Mesendoderm (in vitro differentiated cells): ENCODE data around the gene SYNJ2.

ENCODE experiments used
- DNase-seq: peaks from one replicate; pipeline ENCODE4 v3.0.0; 2013
- H2AK5ac ChIP-seq: 2 replicates; pipeline ENCODE4 v1.6.1; 2013; ENCODE audit warnings: low read length, inconsistent platforms
- H2BK120ac ChIP-seq: 2 replicates; pipeline ENCODE4 v1.6.1; 2013; ENCODE audit warnings: low read depth, mild to moderate bottlenecking, low read length, moderate library complexity, mixed read lengths
- H2BK15ac ChIP-seq: replicated peaks from 2 replicates; pipeline ENCODE4 v1.6.1; 2013; ENCODE audit warnings: low read depth, mild to moderate bottlenecking, moderate library complexity
- H2BK5ac ChIP-seq: 2 replicates; pipeline ENCODE4 v1.6.1; 2013; ENCODE audit warnings: low read length, inconsistent platforms
- H3K18ac ChIP-seq: 2 replicates; pipeline ENCODE4 v1.6.1; 2013; ENCODE audit warnings: mild to moderate bottlenecking, low read length, mixed read lengths
- H3K23ac ChIP-seq: one replicate; pipeline ENCODE4 v1.6.1; 2013; ENCODE audit warnings: low read length
- H3K27ac ChIP-seq: 2 replicates; pipeline ENCODE4 v1.5.1; 2013; ENCODE audit warnings: low read depth, mild to moderate bottlenecking, inconsistent platforms, low read length, moderate library complexity
- H3K27me3 ChIP-seq: 2 replicates; pipeline ENCODE4 v1.6.1; 2013; ENCODE audit warnings: low read length, control low read depth, mild to moderate bottlenecking, inconsistent platforms; ENCODE audit not compliant: insufficient read depth, poor library complexity
- H3K36me3 ChIP-seq: 2 replicates; pipeline ENCODE4 v1.6.1; 2013; ENCODE audit warnings: low read length, inconsistent platforms; ENCODE audit not compliant: control insufficient read depth, insufficient read depth
- H3K4ac ChIP-seq: one replicate; pipeline ENCODE4 v1.6.1; 2013; ENCODE audit warnings: low read depth, mild to moderate bottlenecking, low read length, moderate library complexity
- H3K4me1 ChIP-seq: 2 replicates; pipeline ENCODE4 v1.6.1; 2013; ENCODE audit warnings: low read depth, low read length, inconsistent platforms; ENCODE audit not compliant: control insufficient read depth
- H3K4me2 ChIP-seq: 2 replicates; pipeline ENCODE4 v1.6.1; 2013; ENCODE audit warnings: low read length
- H3K4me3 ChIP-seq: 2 replicates; pipeline ENCODE4 v1.5.1; 2013; ENCODE audit warnings: mild to moderate bottlenecking, low read length
- H3K56ac ChIP-seq: one replicate; pipeline ENCODE4 v1.6.1; 2013; ENCODE audit warnings: low read length
- H3K79me1 ChIP-seq: 2 replicates; pipeline ENCODE4 v1.6.1; 2013; ENCODE audit warnings: low read length, inconsistent platforms
- H3K79me2 ChIP-seq: 2 replicates; pipeline ENCODE4 v1.6.1; 2013; ENCODE audit warnings: mild to moderate bottlenecking, low read length; ENCODE audit not compliant: control insufficient read depth, insufficient read depth
- H3K9ac ChIP-seq: 2 replicates; pipeline ENCODE4 v1.6.1; 2013; ENCODE audit warnings: low read length, inconsistent platforms
- H4K5ac ChIP-seq: one replicate; pipeline ENCODE4 v1.6.1; 2013; ENCODE audit warnings: low read length
- H4K8ac ChIP-seq: one replicate; pipeline ENCODE4 v1.6.1; 2013; ENCODE audit warnings: low read depth, mild to moderate bottlenecking, control low read depth, low read length, moderate library complexity
- WGBS: extraction: QIAGEN DNeasy Blood & Tissue Kit; methylation state at CpG from one replicate; pipeline ENCODE4 v1.1.7; 2013; ENCODE audit warnings: low lambda C conversion rate, missing lambda C conversion rate; ENCODE audit not compliant: insufficient coverage; ENCODE audit errors: extremely low coverage; 5-methylcytosine and 5-hydroxymethylcytosine counted together

Gene SYNJ2

DNA sequence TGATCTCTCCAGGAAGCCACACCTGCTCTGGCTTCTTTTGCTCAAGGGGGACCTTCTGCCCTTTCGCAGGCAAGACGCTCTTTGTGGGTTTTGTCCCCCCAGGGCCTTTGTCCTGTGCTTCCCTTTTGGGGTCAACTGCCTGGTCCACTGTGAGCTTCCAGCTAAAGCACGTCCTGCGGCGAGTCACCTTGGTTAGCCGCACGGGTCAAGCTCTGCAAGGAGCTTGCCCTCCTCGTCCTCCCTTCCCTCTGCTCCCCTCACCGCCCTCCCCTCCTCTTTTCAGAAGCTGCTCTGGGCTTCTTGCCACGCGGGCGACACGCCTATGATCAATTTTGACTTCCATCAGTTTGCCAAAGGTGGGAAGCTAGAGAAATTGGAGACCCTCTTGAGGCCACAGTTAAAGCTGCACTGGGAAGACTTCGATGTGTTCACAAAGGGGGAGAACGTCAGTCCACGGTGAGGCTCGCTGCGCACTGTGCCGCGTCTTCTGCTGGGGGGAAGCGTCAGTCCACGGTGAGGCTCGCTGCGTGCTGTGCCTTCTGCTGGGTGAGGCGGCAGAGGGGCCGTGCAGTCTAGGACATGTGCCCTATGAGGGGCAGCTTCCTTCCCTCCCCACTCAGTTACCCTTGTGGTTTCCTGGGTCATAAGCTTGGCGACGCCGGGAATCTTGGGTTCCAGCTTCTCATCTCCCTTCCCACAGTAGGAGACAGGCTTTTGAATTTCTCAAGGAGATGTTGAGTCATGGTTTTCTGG, 80.2 kb downstream of the SYNJ2 start:
- no peak for DNase-seq
- H2BK120ac ChIP-seq, result no peak overlapping the region
- H4K5ac ChIP-seq, result no peak overlapping the region
- H4K8ac ChIP-seq, result no peak overlapping the region
- no peak overlapping the region for H2AK5ac ChIP-seq
- no CpG with 5 or more reads among the region's 29 CpGs for WGBS
- no peak overlapping the region for H2BK5ac ChIP-seq
- no peak overlapping the region for H3K4me3 ChIP-seq
- H2BK15ac ChIP-seq, result no peak overlapping the region
- no peak overlapping the region for H3K4ac ChIP-seq
- no peaks in the 10 kb centered on the region for H3K27me3 ChIP-seq
- no peaks in the 10 kb centered on the region for H3K79me1 ChIP-seq
- no peaks in the 10 kb centered on the region for H3K79me2 ChIP-seq
- H3K18ac ChIP-seq, result no peak overlapping the region
- H3K27ac ChIP-seq, result no peak overlapping the region
- H3K56ac ChIP-seq, result no peak overlapping the region
- no peaks in the 10 kb centered on the region for H3K4me1 ChIP-seq
- no peak overlapping the region for H3K4me2 ChIP-seq
- no peaks in the 10 kb centered on the region for H3K36me3 ChIP-seq
- H3K23ac ChIP-seq, result no peak overlapping the region
- no peak overlapping the region for H3K9ac ChIP-seq

DNA sequence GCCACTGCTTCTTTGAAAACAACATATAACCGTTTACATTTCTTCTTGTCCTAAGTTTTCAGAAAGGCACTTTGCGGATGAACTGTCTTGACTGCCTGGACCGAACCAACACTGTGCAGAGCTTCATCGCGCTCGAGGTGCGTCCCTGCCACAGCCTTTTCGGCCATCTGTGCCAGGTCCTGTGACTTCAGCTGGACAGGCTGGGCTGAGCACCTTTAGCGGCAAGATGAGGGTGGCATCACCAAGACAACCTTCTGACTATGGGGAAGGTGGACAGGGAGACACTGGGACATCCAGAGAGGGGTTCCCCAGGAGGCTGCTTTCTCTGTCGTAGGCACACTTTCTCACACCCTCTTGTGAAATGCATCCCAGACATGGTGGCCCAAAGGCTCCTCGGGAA, 82.1 kb downstream of the SYNJ2 start:
- Histone ChIP-seq H4K5ac (no peak overlapping the region), H3K4me2 (no peak overlapping the region), H3K36me3 (no peaks in the 10 kb centered on the region), H2BK15ac (no peak overlapping the region), H3K27me3 (no peaks in the 10 kb centered on the region), H3K4ac (no peak overlapping the region), H3K4me3 (no peak overlapping the region), H3K23ac (no peak overlapping the region), H2BK5ac (no peak overlapping the region), H2BK120ac (no peak overlapping the region), H3K4me1 (no peaks in the 10 kb centered on the region), H2AK5ac (no peak overlapping the region), H3K56ac (no peak overlapping the region), H3K18ac (no peak overlapping the region), H3K9ac (no peak overlapping the region), H3K27ac (no peak overlapping the region), H3K79me2 (no peaks in the 10 kb centered on the region), H3K79me1 (no peaks in the 10 kb centered on the region), H4K8ac (no peak overlapping the region)
- no peak for DNase-seq
- WGBS, result no CpG with 5 or more reads among the region's 11 CpGs

DNA sequence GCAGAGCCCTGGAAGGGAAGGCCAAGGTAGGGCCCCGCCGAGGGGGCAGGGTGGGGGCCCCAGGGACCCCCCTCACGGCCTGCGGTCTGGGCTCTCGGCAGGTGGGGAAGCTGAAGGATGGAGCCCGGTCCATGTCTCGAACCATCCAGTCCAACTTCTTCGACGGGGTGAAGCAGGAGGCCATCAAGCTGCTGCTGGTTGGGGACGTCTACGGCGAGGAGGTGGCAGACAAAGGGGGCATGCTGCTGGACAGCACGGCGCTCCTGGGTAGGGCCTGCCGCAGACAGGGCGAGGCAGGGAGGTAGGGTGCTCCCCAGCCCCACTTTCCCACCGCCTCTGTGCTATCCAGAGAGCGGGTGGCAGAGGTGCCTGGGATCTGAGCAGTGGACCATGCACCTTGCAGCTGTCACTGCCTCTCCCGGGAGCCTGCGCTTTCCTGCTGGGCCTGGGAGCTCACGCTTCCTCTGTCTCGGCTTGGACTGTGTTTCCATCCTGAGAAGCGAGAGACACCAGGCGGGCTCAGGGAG, 83.1 kb downstream of the SYNJ2 start:
- Histone ChIP-seq H3K9ac (no peak overlapping the region), H3K79me2 (no peaks in the 10 kb centered on the region), H2BK120ac (no peak overlapping the region), H2AK5ac (no peak overlapping the region), H3K4me1 (no peaks in the 10 kb centered on the region), H4K5ac (no peak overlapping the region), H4K8ac (no peak overlapping the region), H3K27me3 (no peaks in the 10 kb centered on the region), H3K56ac (no peak overlapping the region), H3K4ac (no peak overlapping the region), H3K18ac (no peak overlapping the region), H3K27ac (no peak overlapping the region), H3K4me3 (no peak overlapping the region), H2BK15ac (no peak overlapping the region), H3K36me3 (peaks cover 2% of the 10 kb centered on the region), H3K4me2 (no peak overlapping the region), H3K23ac (no peak overlapping the region), H2BK5ac (no peak overlapping the region), H3K79me1 (no peaks in the 10 kb centered on the region)
- no CpG with 5 or more reads among the region's 24 CpGs for WGBS
- DNase-seq, result no peak

DNA sequence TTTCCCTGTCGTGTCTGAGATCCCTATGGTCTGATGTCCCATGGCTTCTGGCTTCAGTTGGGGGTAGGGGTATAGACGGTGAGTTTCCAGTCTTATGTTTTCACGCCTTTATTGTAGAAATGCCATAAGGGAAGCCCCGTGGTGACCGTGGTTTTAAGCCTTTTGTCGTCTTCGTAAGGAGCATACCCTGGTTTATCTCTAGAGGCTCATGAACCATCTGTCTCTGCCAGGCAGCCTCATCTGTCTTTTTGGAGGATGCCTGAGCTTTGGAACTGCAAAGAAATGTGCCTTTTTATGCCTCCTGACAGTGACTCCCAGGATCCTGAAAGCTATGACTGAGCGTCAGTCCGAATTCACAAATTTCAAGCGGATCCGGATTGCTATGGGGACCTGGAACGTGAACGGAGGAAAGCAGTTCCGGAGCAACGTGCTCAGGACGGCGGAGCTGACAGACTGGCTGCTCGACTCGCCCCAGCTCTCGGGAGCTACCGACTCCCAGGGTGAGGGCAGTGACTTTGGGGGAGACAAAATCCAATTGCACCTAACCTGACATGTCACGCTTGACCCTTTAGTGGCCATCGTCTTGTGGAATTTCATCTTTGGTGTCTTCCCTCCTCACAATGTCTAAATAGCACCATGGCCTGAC, 84.6 kb downstream of the SYNJ2 start:
- no peak overlapping the region for H3K4ac ChIP-seq
- no peak overlapping the region for H2BK5ac ChIP-seq
- H4K8ac ChIP-seq, result no peak overlapping the region
- no peak overlapping the region for H3K4me2 ChIP-seq
- DNase-seq, result no peak
- H3K9ac ChIP-seq, result no peak overlapping the region
- H3K79me2 ChIP-seq, result no peaks in the 10 kb centered on the region
- no peak overlapping the region for H3K23ac ChIP-seq
- WGBS, result no CpG with 5 or more reads among the region's 23 CpGs
- H3K4me1 ChIP-seq, result no peaks in the 10 kb centered on the region
- no peak overlapping the region for H3K18ac ChIP-seq
- no peaks in the 10 kb centered on the region for H3K27me3 ChIP-seq
- H2AK5ac ChIP-seq, result no peak overlapping the region
- no peak overlapping the region for H3K4me3 ChIP-seq
- no peak overlapping the region for H3K27ac ChIP-seq
- H3K36me3 ChIP-seq, result peaks cover 2% of the 10 kb centered on the region
- H2BK120ac ChIP-seq, result no peak overlapping the region
- no peak overlapping the region for H2BK15ac ChIP-seq
- no peak overlapping the region for H3K56ac ChIP-seq
- no peak overlapping the region for H4K5ac ChIP-seq
- no peaks in the 10 kb centered on the region for H3K79me1 ChIP-seq

DNA sequence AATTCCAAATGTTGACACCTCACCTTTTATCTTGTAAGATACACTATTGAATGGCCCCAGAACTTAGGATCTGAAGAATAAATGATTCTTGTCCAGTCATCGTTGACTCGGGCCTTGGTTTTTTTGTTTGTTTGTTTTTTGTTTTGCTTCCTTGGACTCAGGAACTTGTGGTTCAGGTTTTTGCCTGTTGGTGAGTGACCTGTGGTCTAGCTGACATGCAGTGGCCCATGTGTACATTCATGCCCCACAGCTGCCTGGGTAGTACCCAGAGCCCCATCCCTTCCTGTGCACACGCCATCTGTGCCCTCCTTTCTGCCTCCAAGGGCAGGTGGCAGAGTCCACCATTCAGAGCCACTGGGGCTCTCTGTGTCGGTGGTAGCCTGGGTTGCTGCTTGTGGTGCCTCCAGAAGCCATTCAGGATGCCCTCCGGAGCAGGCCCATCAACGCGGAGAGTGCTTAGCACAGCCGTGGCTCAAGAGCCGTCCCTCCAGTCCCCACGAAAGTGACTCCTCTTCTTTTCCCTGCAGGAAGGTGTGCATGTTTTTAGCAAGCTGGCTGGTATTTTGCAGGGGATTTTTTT, 85.9 kb downstream of the SYNJ2 start:
- Histone ChIP-seq H2BK15ac (no peak overlapping the region), H3K18ac (no peak overlapping the region), H3K9ac (no peak overlapping the region), H4K5ac (no peak overlapping the region), H3K4me1 (no peaks in the 10 kb centered on the region), H4K8ac (no peak overlapping the region), H3K79me2 (no peaks in the 10 kb centered on the region), H3K4ac (no peak overlapping the region), H3K4me2 (no peak overlapping the region), H3K27me3 (no peaks in the 10 kb centered on the region), H2BK5ac (no peak overlapping the region), H3K36me3 (peaks cover 2% of the 10 kb centered on the region), H3K79me1 (no peaks in the 10 kb centered on the region), H2BK120ac (no peak overlapping the region), H3K4me3 (no peak overlapping the region), H3K27ac (no peak overlapping the region), H2AK5ac (no peak overlapping the region), H3K56ac (no peak overlapping the region), H3K23ac (no peak overlapping the region)
- DNase-seq, result no peak
- no CpG with 5 or more reads among the region's 10 CpGs for WGBS
